HEK293 (cell line): ENCODE results near the gene P2RX6.

Source experiments
- CTCF ChIA-PET: fragments of 350-600 bp; formaldehyde crosslinking; extraction: SDS; loops from one replicate; lab custom pipeline; 2021; ENCODE audit warnings: antibody characterized with exemption; lab: Yijun Ruan, JAX
- POLR2A ChIA-PET: fragments of 300-600 bp; formaldehyde crosslinking; extraction: SDS; loops from one replicate; lab custom pipeline; 2020; ENCODE audit warnings: antibody characterized with exemption, inconsistent platforms; lab: Yijun Ruan, JAX
- H3K27ac ChIP-seq: fragments of 200-500 bp; sonication (Bioruptor generic); 2 replicates; pipeline ENCODE4 v1.5.1; 2014; ENCODE audit warnings: low read depth, low read length, control low read depth, inconsistent platforms; ENCODE audit errors: extremely low read depth
- H3K36me3 ChIP-seq, 2 experiments: fragments of 200-500 bp in 1 of 2; sonication (Bioruptor generic) in 1 of 2; 1 replicate in 1 of 2; 2 replicates in 1 of 2; pipeline ENCODE4 v1.5.1; 2014 to 2017; ENCODE audit warnings: inconsistent platforms in 2 of 2, low read length in 2 of 2; ENCODE audit not compliant: control insufficient read depth in 2 of 2, insufficient read depth in 1 of 2
- H3K4me1 ChIP-seq: fragments of 200-500 bp; sonication (Bioruptor generic); 2 replicates; pipeline ENCODE4 v1.5.1; 2014; ENCODE audit warnings: mild to moderate bottlenecking, low read length, inconsistent platforms; ENCODE audit not compliant: control insufficient read depth, insufficient read depth
- H3K4me3 ChIP-seq: 2 replicates; pipeline ENCODE4 v1.5.1; 2011; ENCODE audit warnings: low read depth, mild to moderate bottlenecking, control low read depth, low read length, moderate library complexity
- H3K9me3 ChIP-seq: fragments of 200-500 bp; sonication (Bioruptor generic); 2 replicates; pipeline ENCODE4 v1.5.1; 2014; ENCODE audit warnings: low read depth, low read length, inconsistent platforms; ENCODE audit not compliant: control insufficient read depth, insufficient read depth
- FEZF1 ChIP-seq: fragments of 450-650 bp; formaldehyde crosslinking; IDR thresholded peaks from 2 replicates; pipeline ENCODE4 v1.5.1; 2016; ENCODE audit warnings: missing biosample characterization, missing genetic modification characterization
- GLI4 ChIP-seq: fragments of 450-650 bp; formaldehyde crosslinking; IDR thresholded peaks from 2 replicates; pipeline ENCODE4 v1.5.1; 2016; ENCODE audit warnings: missing biosample characterization, missing genetic modification characterization
- GLIS2 ChIP-seq: fragments of 450-650 bp; formaldehyde crosslinking; IDR thresholded peaks from 2 replicates; pipeline ENCODE4 v1.5.1; 2016; ENCODE audit warnings: missing biosample characterization, missing genetic modification characterization
- MEIS1 ChIP-seq: sonication (generic); formaldehyde crosslinking; IDR thresholded peaks from 2 replicates; pipeline ENCODE4 v1.8.1; 2022; ENCODE audit warnings: missing genetic modification reagents, mild to moderate bottlenecking, borderline replicate concordance
- SP2 ChIP-seq: fragments of 450-650 bp; formaldehyde crosslinking; IDR thresholded peaks from 2 replicates; pipeline ENCODE4 v1.5.1; 2016; ENCODE audit warnings: missing biosample characterization, missing genetic modification characterization
- SP3 ChIP-seq: fragments of 450-650 bp; formaldehyde crosslinking; IDR thresholded peaks from 2 replicates; pipeline ENCODE4 v1.5.1; 2016; ENCODE audit warnings: missing biosample characterization, missing genetic modification characterization
- ZBTB7A ChIP-seq: fragments of 450-650 bp; formaldehyde crosslinking; IDR thresholded peaks from 2 replicates; pipeline ENCODE4 v1.5.1; 2016; ENCODE audit warnings: low read depth, missing biosample characterization, missing genetic modification characterization
- ZFP41 ChIP-seq: fragments of 450-650 bp; formaldehyde crosslinking; IDR thresholded peaks from 2 replicates; pipeline ENCODE4 v1.5.1; 2016; ENCODE audit warnings: missing biosample characterization, missing genetic modification characterization, borderline replicate concordance
- ZNF133 ChIP-seq: fragments of 450-650 bp; formaldehyde crosslinking; IDR thresholded peaks from 2 replicates; pipeline ENCODE4 v1.5.1; 2016; ENCODE audit warnings: missing biosample characterization, missing genetic modification characterization
- ZNF221 ChIP-seq: fragments of 450-650 bp; formaldehyde crosslinking; IDR thresholded peaks from 2 replicates; pipeline ENCODE4 v1.5.1; 2017; ENCODE audit warnings: missing biosample characterization, missing genetic modification characterization, borderline replicate concordance
- ZNF416 ChIP-seq: fragments of 450-650 bp; formaldehyde crosslinking; IDR thresholded peaks from 2 replicates; pipeline ENCODE4 v1.5.1; 2016; ENCODE audit warnings: missing biosample characterization, missing genetic modification characterization
- ZNF549 ChIP-seq: fragments of 450-650 bp; IDR thresholded peaks from 2 replicates; pipeline ENCODE4 v1.5.1; 2018; ENCODE audit warnings: missing biosample characterization, missing genetic modification characterization, mild to moderate bottlenecking, inconsistent platforms, moderate library complexity
- ZNF571 ChIP-seq: fragments of 450-650 bp; formaldehyde crosslinking; IDR thresholded peaks from 2 replicates; pipeline ENCODE4 v1.5.0; 2017; ENCODE audit warnings: missing biosample characterization, missing genetic modification characterization
- ZNF677 ChIP-seq: fragments of 450-650 bp; IDR thresholded peaks from 2 replicates; pipeline ENCODE4 v1.5.0; 2018; ENCODE audit warnings: missing biosample characterization, mild to moderate bottlenecking, missing genetic modification characterization, moderate library complexity
- ZNF776 ChIP-seq: fragments of 450-650 bp; formaldehyde crosslinking; IDR thresholded peaks from 2 replicates; pipeline ENCODE4 v1.5.0; 2017; ENCODE audit warnings: missing biosample characterization, missing genetic modification characterization, borderline replicate concordance
- ZXDB ChIP-seq: fragments of 450-650 bp; formaldehyde crosslinking; IDR thresholded peaks from 2 replicates; pipeline ENCODE4 v1.5.1; 2016; ENCODE audit warnings: missing biosample characterization, missing genetic modification characterization
- TF ChIP-seq, protein P1 (sequence below): fragments of 450-650 bp; formaldehyde crosslinking; IDR thresholded peaks from 2 replicates; pipeline ENCODE4 v1.5.1; 2016; ENCODE audit warnings: missing biosample characterization, missing genetic modification characterization
- TF ChIP-seq, protein P2 (sequence below): fragments of 450-650 bp; formaldehyde crosslinking; IDR thresholded peaks from 2 replicates; pipeline ENCODE4 v1.5.1; 2016; ENCODE audit warnings: missing biosample characterization, missing genetic modification characterization
- TF ChIP-seq, protein P3 (sequence below): fragments of 450-650 bp; formaldehyde crosslinking; IDR thresholded peaks from 2 replicates; pipeline ENCODE4 v1.5.1; 2016; ENCODE audit warnings: missing biosample characterization, missing genetic modification characterization, low read depth
- TF ChIP-seq, protein P4 (sequence below): fragments of 450-650 bp; formaldehyde crosslinking; IDR thresholded peaks from 2 replicates; pipeline ENCODE4 v1.5.1; 2016; ENCODE audit warnings: missing biosample characterization, missing genetic modification characterization
- TF ChIP-seq, protein P5 (sequence below): fragments of 450-650 bp; formaldehyde crosslinking; IDR thresholded peaks from 2 replicates; pipeline ENCODE4 v1.5.1; 2016; ENCODE audit warnings: missing biosample characterization, missing genetic modification characterization
- TF ChIP-seq, protein P6 (sequence below): fragments of 450-650 bp; formaldehyde crosslinking; IDR thresholded peaks from 2 replicates; pipeline ENCODE4 v1.5.1; 2017; ENCODE audit warnings: missing biosample characterization, missing genetic modification characterization

The P2RX6 gene

DNA sequence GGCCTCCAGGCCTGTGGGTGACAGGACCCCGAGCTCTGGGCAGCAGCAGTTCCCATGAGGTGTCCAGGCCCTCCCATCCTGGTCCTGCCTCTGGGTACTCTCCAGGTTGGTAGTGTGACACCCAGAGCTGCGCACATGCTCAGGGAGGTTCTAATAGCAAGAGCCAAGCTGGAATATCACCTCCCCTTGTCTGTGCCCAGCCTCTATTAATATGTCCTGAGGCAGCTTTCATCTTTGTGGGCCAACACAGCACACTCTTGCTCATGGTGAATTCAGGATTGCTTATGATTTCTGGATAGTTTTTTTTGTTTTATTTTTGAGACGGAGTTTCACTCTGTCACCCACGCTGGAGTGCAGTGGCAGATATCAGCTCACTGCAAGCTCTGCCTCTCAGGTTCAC is 3.3 kb downstream of the P2RX6 start:
- TF ChIP-seq, protein P1, sequence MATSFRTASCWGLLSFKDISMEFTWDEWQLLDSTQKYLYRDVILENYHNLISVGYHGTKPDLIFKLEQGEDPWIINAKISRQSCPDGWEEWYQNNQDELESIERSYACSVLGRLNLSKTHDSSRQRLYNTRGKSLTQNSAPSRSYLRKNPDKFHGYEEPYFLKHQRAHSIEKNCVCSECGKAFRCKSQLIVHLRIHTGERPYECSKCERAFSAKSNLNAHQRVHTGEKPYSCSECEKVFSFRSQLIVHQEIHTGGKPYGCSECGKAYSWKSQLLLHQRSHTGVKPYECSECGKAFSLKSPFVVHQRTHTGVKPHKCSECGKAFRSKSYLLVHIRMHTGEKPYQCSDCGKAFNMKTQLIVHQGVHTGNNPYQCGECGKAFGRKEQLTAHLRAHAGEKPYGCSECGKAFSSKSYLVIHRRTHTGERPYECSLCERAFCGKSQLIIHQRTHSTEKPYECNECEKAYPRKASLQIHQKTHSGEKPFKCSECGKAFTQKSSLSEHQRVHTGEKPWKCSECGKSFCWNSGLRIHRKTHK = no peak
- TF ChIP-seq ZNF776 (tag by site-specific recombination) = no peak
- TF ChIP-seq, all 188 proteins: peak for 0
- ChIA-PET POLR2A (no interaction called here), CTCF (interaction anchor here (0.7 kb wide), 2 partner anchors 74 to 81 kb away, joined by 3 read pairs; no protein-coding TSS in a partner anchor)

DNA sequence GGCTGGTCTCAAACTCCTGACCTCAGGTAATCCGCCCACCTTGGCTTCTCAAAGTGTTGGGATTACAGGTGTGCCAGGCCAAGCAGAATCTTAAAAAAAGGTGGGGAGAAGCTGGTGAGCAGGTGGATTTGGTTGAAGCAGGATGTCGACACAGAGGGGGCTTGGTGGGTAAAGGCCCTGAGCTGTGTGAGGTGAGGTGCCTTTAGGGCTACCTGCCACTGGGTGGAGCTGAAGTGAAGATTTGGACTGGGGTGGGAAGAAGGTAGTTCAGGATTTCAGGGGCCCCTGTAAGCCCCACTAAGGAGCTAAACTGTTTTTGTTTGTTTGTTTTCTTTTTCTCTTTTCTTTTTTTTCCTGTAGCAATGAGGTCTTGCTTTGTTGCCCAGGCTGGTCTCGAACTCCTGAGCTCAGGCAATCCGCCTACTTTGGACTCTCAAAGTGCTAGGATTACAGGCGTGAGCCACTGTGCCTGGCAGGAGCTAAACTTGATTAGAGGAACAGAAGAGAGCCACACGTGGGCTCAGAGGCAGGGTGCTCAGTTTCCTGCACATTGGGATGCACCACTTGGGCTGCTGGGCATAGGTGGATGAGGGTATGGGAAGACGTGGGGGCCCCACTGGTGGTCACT is 6.0 kb downstream of the P2RX6 start:
- no peaks in the 10 kb centered on the region for H3K36me3 ChIP-seq
- CTCF ChIA-PET = interaction anchor here (0.5 to 2.0 kb wide), 24 partner anchors 8 to 1024 kb away, joined by 3 to 10 read pairs (median 4); no protein-coding TSS in a partner anchor
- no peak overlapping the region for H3K27ac ChIP-seq
- no peak overlapping the region for H3K4me3 ChIP-seq
- no peaks in the 10 kb centered on the region for H3K9me3 ChIP-seq
- POLR2A ChIA-PET = interaction anchor here (1.3 to 1.5 kb wide), 2 partner anchors 19 to 39 kb away, joined by 4 to 7 read pairs; partner anchors contain the start of genes LZTR1 and THAP7
- H3K4me1 ChIP-seq = no peaks in the 10 kb centered on the region
- TF ChIP-seq GLI4 (tag by site-specific recombination) = no peak
- TF ChIP-seq, protein P2, sequence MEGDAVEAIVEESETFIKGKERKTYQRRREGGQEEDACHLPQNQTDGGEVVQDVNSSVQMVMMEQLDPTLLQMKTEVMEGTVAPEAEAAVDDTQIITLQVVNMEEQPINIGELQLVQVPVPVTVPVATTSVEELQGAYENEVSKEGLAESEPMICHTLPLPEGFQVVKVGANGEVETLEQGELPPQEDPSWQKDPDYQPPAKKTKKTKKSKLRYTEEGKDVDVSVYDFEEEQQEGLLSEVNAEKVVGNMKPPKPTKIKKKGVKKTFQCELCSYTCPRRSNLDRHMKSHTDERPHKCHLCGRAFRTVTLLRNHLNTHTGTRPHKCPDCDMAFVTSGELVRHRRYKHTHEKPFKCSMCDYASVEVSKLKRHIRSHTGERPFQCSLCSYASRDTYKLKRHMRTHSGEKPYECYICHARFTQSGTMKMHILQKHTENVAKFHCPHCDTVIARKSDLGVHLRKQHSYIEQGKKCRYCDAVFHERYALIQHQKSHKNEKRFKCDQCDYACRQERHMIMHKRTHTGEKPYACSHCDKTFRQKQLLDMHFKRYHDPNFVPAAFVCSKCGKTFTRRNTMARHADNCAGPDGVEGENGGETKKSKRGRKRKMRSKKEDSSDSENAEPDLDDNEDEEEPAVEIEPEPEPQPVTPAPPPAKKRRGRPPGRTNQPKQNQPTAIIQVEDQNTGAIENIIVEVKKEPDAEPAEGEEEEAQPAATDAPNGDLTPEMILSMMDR = peak; percentile 70
- TF ChIP-seq ZXDB = no peak
- peak; percentile 30; the same call in 1 of the 2 replicates for TF ChIP-seq GLIS2 (tag by site-specific recombination)
- TF ChIP-seq ZNF549 (tag by site-specific recombination) = no peak
- TF ChIP-seq, protein P3, sequence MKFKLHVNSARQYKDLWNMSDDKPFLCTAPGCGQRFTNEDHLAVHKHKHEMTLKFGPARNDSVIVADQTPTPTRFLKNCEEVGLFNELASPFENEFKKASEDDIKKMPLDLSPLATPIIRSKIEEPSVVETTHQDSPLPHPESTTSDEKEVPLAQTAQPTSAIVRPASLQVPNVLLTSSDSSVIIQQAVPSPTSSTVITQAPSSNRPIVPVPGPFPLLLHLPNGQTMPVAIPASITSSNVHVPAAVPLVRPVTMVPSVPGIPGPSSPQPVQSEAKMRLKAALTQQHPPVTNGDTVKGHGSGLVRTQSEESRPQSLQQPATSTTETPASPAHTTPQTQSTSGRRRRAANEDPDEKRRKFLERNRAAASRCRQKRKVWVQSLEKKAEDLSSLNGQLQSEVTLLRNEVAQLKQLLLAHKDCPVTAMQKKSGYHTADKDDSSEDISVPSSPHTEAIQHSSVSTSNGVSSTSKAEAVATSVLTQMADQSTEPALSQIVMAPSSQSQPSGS = no peak
- TF ChIP-seq ZNF677 (tag by site-specific recombination) = no peak

More for the DNA sequence above, 3.3 kb downstream of the P2RX6 start:
- Histone ChIP-seq H3K4me1 (no peaks in the 10 kb centered on the region), H3K36me3 (no peaks in the 10 kb centered on the region), H3K4me3 (no peak overlapping the region), H3K27ac (no peak overlapping the region), H3K9me3 (no peaks in the 10 kb centered on the region)

DNA sequence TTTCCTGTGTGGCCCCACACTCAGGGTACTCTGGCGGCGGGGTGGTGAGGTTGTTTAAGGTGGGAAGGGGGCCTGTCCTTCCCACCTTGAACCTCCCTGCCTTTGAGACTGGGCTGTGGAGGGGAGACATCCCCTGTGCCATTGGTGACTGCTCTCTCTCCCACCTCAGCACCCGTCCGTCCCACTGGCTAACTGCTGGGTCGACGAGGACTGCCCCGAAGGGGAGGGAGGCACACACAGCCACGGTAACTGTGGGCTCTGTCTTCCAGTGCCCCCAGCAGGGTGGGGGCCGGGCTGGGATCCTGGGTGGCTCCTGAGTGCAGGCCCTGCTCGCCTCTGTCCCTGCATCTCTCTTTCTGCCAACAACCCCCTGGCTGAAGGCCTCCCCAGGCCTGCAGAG is 7.5 kb downstream of the P2RX6 start:
- ChIA-PET POLR2A (no interaction called here), CTCF (interaction anchor here (1.6 to 2.0 kb wide), 3 partner anchors 16 to 80 kb away, joined by 6 to 10 read pairs (median 6); no protein-coding TSS in a partner anchor)
- H3K36me3 ChIP-seq = no peaks in the 10 kb centered on the region
- H3K9me3 ChIP-seq = no peaks in the 10 kb centered on the region
- H3K27ac ChIP-seq = no peak overlapping the region
- no peaks in the 10 kb centered on the region for H3K4me1 ChIP-seq
- H3K4me3 ChIP-seq = no peak overlapping the region
- TF ChIP-seq FEZF1 = no peak
- TF ChIP-seq, protein P4, sequence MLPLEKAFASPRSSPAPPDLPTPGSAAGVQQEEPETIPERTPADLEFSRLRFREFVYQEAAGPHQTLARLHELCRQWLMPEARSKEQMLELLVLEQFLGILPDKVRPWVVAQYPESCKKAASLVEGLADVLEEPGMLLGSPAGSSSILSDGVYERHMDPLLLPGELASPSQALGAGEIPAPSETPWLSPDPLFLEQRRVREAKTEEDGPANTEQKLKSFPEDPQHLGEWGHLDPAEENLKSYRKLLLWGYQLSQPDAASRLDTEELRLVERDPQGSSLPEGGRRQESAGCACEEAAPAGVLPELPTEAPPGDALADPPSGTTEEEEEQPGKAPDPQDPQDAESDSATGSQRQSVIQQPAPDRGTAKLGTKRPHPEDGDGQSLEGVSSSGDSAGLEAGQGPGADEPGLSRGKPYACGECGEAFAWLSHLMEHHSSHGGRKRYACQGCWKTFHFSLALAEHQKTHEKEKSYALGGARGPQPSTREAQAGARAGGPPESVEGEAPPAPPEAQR (tag by site-specific recombination) = no peak
- TF ChIP-seq ZNF416 (tag by site-specific recombination) = no peak
- no peak for TF ChIP-seq ZNF571 (tag by site-specific recombination)
- no peak for TF ChIP-seq ZFP41 (tag by site-specific recombination)
- no peak for TF ChIP-seq SP2 (tag by site-specific recombination)
- no peak for TF ChIP-seq ZNF221 (tag by site-specific recombination)
- TF ChIP-seq, protein P5, sequence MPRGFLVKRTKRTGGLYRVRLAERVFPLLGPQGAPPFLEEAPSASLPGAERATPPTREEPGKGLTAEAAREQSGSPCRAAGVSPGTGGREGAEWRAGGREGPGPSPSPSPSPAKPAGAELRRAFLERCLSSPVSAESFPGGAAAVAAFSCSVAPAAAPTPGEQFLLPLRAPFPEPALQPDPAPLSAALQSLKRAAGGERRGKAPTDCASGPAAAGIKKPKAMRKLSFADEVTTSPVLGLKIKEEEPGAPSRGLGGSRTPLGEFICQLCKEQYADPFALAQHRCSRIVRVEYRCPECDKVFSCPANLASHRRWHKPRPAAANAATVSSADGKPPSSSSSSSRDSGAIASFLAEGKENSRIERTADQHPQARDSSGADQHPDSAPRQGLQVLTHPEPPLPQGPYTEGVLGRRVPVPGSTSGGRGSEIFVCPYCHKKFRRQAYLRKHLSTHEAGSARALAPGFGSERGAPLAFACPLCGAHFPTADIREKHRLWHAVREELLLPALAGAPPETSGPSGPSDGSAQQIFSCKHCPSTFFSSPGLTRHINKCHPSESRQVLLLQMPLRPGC (tag by site-specific recombination) = no peak
- TF ChIP-seq MEIS1 (CRISPR knock-in tag) = no peak
- no peak for TF ChIP-seq ZBTB7A (tag by site-specific recombination)
- TF ChIP-seq, protein P6, sequence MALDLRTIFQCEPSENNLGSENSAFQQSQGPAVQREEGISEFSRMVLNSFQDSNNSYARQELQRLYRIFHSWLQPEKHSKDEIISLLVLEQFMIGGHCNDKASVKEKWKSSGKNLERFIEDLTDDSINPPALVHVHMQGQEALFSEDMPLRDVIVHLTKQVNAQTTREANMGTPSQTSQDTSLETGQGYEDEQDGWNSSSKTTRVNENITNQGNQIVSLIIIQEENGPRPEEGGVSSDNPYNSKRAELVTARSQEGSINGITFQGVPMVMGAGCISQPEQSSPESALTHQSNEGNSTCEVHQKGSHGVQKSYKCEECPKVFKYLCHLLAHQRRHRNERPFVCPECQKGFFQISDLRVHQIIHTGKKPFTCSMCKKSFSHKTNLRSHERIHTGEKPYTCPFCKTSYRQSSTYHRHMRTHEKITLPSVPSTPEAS (tag by site-specific recombination) = no peak
- TF ChIP-seq ZNF133 = no peak
- no peak for TF ChIP-seq SP3 (tag by site-specific recombination)
